ENCODE data around the gene FBXL17. TPM values are rescaled to one million over a fixed set of nuclear protein-coding genes. Genes with fewer than 3 reads are reported as not detected.

The FBXL17 gene
- total and polyA plus RNA-seq, 12 donors, result 5.9 to 47.4 (median 41.1) TPM

DNA sequence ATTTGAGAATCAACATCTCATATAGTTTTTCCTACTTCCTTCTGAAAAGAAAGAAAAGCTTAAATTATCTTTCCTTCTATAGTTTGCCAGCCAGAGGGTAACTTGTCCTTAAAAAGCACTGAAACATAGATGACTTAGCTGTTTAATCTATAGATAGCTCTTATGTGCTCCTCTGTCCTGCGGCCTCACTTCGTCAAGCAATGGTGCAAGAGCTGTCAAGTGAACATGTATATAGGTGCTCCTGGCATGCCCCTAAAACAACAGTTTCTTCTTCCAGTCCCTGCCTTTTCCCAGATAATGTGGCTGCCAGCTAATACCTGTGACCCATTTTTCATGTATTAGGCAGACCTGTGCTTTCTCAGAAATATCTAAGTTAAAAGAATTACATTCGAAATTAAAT lies 423.5 kb downstream of the FBXL17 start:
- Histone ChIP-seq H3K9me3 (no peaks in the 10 kb centered on the region), H3K4me3 (no peak overlapping the region), H3K27ac (no peak overlapping the region), H3K4me1 (no peaks in the 10 kb centered on the region), H3K27me3 (no peaks in the 10 kb centered on the region), H3K36me3 (no peaks in the 10 kb centered on the region)
- TF ChIP-seq, protein P1, sequence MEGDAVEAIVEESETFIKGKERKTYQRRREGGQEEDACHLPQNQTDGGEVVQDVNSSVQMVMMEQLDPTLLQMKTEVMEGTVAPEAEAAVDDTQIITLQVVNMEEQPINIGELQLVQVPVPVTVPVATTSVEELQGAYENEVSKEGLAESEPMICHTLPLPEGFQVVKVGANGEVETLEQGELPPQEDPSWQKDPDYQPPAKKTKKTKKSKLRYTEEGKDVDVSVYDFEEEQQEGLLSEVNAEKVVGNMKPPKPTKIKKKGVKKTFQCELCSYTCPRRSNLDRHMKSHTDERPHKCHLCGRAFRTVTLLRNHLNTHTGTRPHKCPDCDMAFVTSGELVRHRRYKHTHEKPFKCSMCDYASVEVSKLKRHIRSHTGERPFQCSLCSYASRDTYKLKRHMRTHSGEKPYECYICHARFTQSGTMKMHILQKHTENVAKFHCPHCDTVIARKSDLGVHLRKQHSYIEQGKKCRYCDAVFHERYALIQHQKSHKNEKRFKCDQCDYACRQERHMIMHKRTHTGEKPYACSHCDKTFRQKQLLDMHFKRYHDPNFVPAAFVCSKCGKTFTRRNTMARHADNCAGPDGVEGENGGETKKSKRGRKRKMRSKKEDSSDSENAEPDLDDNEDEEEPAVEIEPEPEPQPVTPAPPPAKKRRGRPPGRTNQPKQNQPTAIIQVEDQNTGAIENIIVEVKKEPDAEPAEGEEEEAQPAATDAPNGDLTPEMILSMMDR (IDR thresholded peaks at IDR 0.05), result no peak
- 96 to 98% methylated on average over 3 of the region's 3 CpGs for WGBS, 2 donors
- intact Hi-C loops (cut with DNase I), result no loop called here
- no peak for DNase-seq
- no peak for ATAC-seq

DNA sequence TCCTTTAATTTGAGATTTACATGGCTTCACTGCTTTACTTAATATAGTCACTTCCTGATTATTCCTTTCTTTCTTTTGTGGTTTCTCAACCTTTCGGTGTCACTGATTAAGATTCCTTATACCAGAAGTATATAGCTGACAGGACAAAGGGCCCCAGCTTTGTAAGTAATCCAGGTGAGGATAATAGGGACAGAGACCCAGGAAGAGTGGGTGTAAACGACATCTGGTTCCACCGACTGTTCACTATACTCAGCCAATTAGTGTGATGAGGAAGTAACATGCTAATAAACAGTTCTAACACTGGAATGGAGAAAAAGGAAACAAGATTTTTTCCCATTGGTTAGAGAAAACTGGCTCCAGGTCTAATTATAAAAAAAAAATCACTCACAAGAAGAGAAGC lies 424.8 kb downstream of the FBXL17 start:
- H3K9me3 ChIP-seq, result no peaks in the 10 kb centered on the region
- no peaks in the 10 kb centered on the region for H3K27me3 ChIP-seq
- no peak for DNase-seq
- no peak for ATAC-seq
- no peaks in the 10 kb centered on the region for H3K4me1 ChIP-seq
- TF ChIP-seq, protein P1 (IDR thresholded peaks at IDR 0.05), result no peak
- H3K27ac ChIP-seq, result no peak overlapping the region
- no peaks in the 10 kb centered on the region for H3K36me3 ChIP-seq
- 74 to 75% methylated on average over 3 of the region's 3 CpGs for WGBS, 2 donors
- intact Hi-C loops (cut with DNase I), result no loop called here
- H3K4me3 ChIP-seq, result no peak overlapping the region

- 60 to 62% methylated on average over 3 of the region's 3 CpGs for WGBS, 2 donors
- DNase-seq (no peak), ATAC-seq (no peak)
- Histone ChIP-seq H3K27me3 (no peaks in the 10 kb centered on the region), H3K4me1 (peaks cover 0 to 5% (median 0%) of the 10 kb centered on the region in 9 donors), H3K9me3 (no peaks in the 10 kb centered on the region), H3K27ac (no peak overlapping the region), H3K36me3 (no peaks in the 10 kb centered on the region), H3K4me3 (no peak overlapping the region)
- TF ChIP-seq, protein P1 (IDR thresholded peaks at IDR 0.05), result no peak
- intact Hi-C loops (cut with DNase I), result no loop called here
These were observed 426.6 kb downstream of the FBXL17 start for GRCh38 chr5:107955321-107955720.

DNA sequence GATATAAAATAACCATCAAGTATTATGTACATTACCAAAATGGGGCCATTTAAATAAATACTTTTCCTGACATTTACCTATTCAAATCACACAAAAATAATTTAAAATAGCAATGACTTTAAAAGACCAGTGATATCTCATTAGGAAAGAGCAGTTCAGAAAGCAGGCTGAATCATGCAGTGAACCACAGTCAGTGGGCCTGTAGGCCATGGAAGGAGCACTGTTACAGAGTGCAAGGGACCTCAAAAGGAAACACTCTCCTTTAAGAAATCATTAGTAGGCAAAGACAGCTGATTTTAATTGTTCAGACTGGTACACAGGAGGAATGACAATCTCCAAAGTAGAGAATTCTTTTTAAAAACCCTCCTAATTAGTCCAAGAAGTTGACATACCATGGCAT lies 427.6 kb downstream of the FBXL17 start:
- no peak overlapping the region for H3K4me3 ChIP-seq
- no peaks in the 10 kb centered on the region for H3K9me3 ChIP-seq
- H3K27me3 ChIP-seq, result no peaks in the 10 kb centered on the region
- H3K27ac ChIP-seq, result no peak overlapping the region
- H3K36me3 ChIP-seq, result no peaks in the 10 kb centered on the region
- TF ChIP-seq, protein P1 (IDR thresholded peaks at IDR 0.05), result no peak
- intact Hi-C loops (cut with DNase I), result no loop called here
- peaks cover 0 to 5% (median 0%) of the 10 kb centered on the region in 9 donors for H3K4me1 ChIP-seq
- no peak for DNase-seq
- no peak for ATAC-seq

GRCh38 chr5:107952450-107952849 lies 429.4 kb downstream of the FBXL17 start:
- peaks cover 0 to 5% (median 0%) of the 10 kb centered on the region in 9 donors for H3K4me1 ChIP-seq
- no peak overlapping the region for H3K27ac ChIP-seq
- no peaks in the 10 kb centered on the region for H3K27me3 ChIP-seq
- DNase-seq (no peak), ATAC-seq (no peak)
- no peaks in the 10 kb centered on the region for H3K9me3 ChIP-seq
- TF ChIP-seq, protein P1 (IDR thresholded peaks at IDR 0.05), result no peak
- 62 to 64% methylated on average over 4 of the region's 4 CpGs for WGBS, 2 donors
- intact Hi-C loops (cut with DNase I), result no loop called here
- no peaks in the 10 kb centered on the region for H3K36me3 ChIP-seq
- H3K4me3 ChIP-seq, result no peak overlapping the region

All from heart right ventricle (tissue), 16 donors.